ENCODE data around the gene FDXACB1. TPM values are rescaled to one million over a fixed set of nuclear protein-coding genes. Genes with fewer than 3 reads are reported as not detected.

FDXACB1 gene, protein sequence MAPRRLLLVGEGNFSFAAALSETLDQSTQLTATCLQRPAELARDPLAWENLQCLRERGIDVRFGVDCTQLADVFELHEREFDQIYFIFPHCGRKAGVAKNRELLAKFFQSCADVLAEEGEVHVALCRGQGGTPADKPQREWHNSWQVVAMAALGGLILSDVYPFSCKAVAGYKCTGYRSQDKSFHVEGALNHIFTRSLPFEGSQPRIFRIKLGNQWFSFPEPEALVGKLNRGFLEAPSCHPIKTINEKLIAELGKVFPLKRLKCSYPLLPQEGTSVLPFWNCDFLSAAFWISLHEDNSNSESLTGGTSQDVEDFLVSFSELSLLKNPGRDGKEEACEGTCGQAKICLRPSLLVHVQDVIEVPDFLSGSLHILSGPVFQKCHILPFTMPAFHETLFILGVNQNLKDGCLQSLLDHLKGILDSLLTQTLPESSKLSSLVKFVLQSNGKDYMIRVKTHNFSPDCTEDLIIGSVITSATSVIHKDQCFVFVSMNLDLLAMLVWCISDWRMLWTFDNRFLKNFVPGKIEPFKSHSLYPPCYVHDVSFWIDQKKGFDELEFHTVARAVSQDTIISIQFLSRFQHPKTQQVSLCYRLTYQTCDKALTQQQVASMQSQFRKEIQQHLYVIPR
- 4.9 TPM for total RNA-seq

DNA sequence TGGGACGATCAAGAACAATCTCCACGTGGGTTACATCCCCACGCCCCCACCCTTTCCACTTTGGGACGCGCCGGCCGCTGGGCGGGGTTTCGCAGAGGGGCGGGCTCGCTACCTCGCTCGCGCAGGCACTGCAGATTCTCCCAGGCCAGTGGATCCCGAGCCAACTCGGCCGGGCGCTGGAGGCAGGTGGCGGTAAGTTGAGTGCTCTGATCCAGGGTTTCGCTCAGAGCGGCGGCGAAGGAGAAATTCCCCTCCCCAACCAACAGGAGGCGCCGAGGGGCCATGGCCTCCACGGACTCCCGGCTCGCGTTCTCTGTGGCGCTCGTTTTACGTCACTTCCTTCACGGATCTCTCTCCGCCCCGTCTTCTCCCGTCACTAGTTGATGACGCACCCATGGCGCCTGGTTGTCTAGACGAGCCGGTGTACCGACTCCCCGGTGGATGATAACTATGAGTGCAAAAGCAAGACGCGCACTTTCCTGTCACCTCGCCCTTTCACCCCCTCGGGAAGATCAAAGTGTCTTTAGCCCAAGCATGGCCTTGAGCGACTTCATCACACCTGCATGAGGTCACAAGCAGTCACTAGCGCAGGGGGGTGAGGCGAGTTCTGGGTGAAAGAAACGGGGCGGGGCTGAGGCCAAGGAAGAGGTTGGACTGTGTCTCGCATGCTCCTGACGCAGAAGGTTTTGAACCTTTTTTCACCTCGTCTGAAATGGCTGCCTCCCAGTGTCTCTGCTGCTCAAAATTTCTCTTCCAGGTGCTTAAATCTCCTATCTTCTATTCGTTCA, at the start of gene FDXACB1, which contains the start of gene CFAP68:
TSS of gene FDXACB1 (minus strand) at position 317 of the 788 bp plus-strand sequence. CDS start at position 284, 33 bp downstream.
TSS of gene CFAP68 (plus strand) at position 693 of the 788 bp plus-strand sequence. CDS start at position 713, 20 bp downstream.

DNA sequence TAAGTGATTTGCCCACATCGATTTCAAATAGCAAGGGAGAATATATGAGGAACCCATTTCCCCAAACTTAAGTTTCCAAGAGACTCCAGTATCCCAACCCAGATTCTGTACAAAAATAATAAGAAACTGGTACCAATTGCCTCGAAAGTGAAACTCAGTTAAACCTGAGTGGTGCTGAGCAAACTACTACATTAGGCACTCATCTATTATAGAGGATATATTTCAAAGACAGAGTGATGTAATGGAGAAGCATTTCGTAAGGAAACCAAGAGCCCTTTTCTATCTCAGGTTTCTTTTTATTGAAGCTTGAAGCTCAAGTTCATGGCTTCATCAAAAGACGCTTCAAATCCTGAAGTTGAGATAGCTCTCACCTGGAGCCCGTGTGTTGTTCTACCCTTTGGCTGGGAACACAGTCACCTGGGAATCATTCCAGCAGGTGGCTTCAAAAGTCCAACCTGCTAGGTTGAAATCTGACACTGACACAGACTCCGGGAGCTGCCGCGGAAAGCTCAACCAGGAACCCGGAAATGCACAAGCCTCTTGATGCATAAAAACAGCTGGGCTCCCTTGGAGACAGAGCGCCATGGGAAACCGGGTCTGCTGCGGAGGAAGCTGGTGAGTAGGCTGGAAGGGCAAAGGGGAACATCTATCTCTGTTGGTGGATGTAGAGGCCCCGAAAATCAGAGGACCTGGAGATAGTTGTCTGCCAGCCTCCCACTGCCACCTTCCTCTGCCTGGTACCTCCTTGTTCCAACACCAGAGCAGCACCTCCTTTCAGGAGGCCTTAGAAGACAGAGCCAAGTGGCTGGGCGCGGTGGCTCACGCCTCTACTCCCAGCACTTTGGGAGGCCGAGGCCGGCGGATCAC, 39.7 kb upstream of the FDXACB1 start, which contains the start of gene C11orf52:
TSS of gene C11orf52 (plus strand) at position 524 of the 867 bp plus-strand sequence. CDS start at position 584, 60 bp downstream.

DNA sequence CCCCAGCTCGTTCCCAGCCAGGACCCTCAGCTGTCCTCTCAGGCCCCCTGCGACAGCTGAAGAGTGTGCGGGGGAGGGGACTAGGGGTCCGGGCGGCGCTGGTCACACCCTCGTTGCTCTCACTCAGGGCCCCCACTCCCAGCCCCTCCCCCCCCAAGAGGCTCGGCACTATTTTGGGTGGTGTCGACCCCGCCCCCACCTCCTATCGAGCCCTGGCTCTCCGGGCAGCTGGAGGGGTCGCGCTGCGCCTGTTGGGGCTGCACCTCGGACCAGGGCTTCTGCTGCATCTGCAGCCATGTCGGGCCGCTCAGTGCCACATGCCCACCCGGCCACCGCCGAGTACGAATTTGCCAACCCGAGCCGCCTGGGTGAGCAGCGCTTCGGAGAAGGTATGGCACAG, 33.6 kb upstream of the FDXACB1 start, which contains the start of gene HSPB2:
TSS of gene HSPB2 (plus strand) at position 200 of the 400 bp plus-strand sequence. CDS start at position 296, 96 bp downstream.

DNA sequence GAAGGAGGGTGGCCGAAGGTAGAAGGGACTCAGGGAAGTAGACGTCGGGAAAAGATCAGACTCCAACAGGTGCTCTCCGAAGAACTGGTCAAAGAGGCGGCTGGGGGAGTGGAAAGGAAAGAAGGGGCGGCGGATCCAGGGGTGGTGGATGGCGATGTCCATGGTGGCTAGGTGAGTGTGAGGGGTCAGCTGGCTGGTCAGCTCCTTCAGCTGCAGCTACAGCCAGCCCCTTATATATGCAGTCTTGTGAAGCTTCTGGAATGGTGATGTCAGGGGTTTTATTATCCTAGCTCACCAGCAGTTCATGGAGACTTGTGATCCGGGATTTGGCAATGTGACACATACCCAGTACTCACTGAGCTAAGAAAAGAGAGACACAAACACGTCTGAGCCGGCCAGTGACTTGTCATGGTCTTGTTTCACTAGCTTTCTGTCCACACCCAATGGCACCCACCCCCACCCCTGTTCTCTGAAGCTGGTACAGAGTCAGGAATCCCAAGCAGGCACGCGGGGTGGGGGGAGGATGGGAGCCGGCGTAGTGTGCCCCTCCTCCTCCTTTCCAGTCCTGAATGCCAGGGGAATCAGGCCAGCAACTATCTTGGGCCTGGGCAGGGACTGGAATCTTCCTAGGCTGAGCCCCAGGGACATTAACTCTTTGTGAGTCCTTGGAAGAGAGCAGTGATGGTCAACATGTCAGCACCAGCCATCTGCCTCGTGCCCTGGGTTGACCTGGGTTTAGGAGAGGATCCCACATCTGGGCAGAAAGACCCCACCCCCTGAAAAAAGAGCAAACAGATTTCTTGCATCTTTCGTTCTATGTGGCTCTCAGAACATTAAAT, 32.8 kb upstream of the FDXACB1 start, which contains the start of gene CRYAB:
TSS of gene CRYAB (minus strand) at position 208 of the 839 bp plus-strand sequence. CDS start at position 162, 46 bp downstream.

DNA sequence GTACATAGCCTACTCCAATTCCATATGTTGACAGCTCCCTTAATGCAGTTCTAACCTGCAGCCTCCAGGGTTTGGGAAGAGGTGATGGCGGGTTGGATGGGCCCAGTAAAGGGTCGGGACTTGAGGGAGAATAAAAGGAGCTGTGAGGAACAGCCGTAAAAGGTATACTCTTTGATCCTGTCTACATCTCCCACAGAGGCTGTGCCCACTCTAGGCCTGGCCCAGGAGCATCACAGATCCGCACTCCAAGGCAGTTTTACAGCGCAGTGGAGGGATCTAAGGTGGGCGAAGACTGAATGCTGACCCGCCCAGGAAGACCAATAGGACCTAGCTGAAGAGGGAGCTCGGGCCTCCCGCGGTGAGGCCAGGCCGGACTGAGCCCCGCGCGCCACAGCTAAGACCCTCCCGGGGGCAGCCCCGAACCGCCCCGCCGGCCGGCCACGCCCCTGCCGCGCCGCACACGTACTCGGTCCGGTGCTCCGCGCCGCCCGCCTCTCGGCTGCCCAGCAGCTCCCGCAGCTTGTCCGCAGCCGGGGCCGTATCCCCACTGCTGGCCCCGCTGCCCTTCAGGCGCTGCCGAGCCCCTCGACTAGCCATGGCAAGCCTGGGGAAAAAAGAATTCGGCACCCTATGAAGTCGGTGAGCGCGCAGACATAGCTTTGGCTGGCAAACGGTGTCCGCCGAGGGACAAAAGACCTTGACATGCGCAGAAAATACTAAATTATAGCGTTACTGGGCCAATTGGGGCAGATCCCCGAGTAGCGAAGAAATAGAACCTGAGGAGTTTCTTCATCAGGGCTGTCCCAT, 7.9 kb downstream of the FDXACB1 start, which contains the start of gene ALG9:
TSS of gene ALG9 (minus strand) at position 696 of the 807 bp plus-strand sequence. CDS start at position 597, 99 bp downstream.

Other genes starting within 250 kb of the FDXACB1 start
- gene PPP2R1B, start 112.8 kb downstream of the FDXACB1 start, total RNA-seq, result 31.3 TPM
- 67.5 TPM for gene ALG9, start 7.6 kb downstream of the FDXACB1 start, total RNA-seq
- 14.3 TPM for gene CFAP68, start 376 bp upstream of the FDXACB1 start, total RNA-seq
- 492 TPM for gene CRYAB, start 32.6 kb upstream of the FDXACB1 start, total RNA-seq
- 1.9 TPM for gene HSPB2, start 33.6 kb upstream of the FDXACB1 start, total RNA-seq
- gene C11orf52, start 39.7 kb upstream of the FDXACB1 start, total RNA-seq, result 1.3 TPM
- 53.6 TPM for gene DIXDC1, start 58.2 kb upstream of the FDXACB1 start, total RNA-seq
- 35.1 TPM for gene DLAT, start 146.2 kb upstream of the FDXACB1 start, total RNA-seq
- 5.9 TPM for gene PIH1D2, start 194.9 kb upstream of the FDXACB1 start, total RNA-seq
- 31.3 TPM for gene NKAPD1, start 195.1 kb upstream of the FDXACB1 start, total RNA-seq
- gene TIMM8B, start 207.6 kb upstream of the FDXACB1 start, total RNA-seq, result 48.8 TPM
- 70.3 TPM for gene SDHD, start 207.7 kb upstream of the FDXACB1 start, total RNA-seq

Measured in camera-type eye (tissue), 1 donor.